ENCODE measurements around the gene PRKG1.
A peak's percentile ranks its signal among the peaks of the same experiment; 100 is the strongest.

PRKG1 gene

DNA sequence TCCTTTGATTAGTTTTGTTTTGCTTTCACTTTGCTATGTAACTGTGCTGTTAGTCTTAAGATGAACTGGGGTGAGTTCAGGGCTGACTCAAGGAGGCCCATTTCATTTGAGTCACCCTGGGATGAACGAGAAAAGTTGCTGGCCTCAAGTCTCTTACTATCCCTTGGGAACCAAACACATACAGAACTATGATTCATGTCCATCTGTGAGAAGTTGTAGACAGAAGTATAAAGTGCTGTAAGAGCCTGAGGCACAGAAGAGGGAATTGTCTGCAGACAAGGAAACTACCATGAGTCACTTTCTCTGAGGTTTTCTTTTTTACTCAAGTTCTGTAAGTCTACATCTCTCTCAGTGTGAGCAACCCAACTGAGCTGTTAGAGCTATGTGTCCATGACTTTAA lies 805.0 kb downstream of the PRKG1 start:
- H3K4me3 ChIP-seq (ENCODE audit: low read depth, low read length), result no peak overlapping the region
- peak; percentile 77 for DNase-seq (ENCODE audit: low read depth)
- no peak for TF ChIP-seq CTCF (IDR thresholded peaks at IDR 0.05; ENCODE audit: insufficient read depth, low read depth, low read length, missing control alignments)

DNA sequence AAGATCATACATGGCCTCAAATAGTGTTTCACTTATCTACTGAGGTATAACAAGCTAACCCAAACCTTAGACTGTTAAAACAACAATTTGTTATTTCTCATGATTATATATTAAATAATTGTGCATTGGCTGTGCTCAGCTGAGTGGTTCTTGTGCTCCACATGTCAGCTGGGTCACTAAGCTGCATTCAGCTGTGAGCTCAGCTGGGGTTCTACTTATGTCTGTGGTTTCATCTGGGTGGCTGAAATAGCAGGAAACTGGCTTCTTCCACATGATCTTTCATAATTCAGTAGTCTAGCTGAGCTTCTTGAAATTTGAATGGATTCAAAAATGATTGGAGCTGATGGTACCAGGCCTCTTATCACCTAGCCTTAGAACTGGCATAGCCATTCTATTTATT lies 806.9 kb downstream of the PRKG1 start:
- no peak overlapping the region for H3K4me3 ChIP-seq (ENCODE audit: low read depth, low read length)
- TF ChIP-seq CTCF (IDR thresholded peaks at IDR 0.05; ENCODE audit: insufficient read depth, low read depth, low read length, missing control alignments), result no peak
- no peak for DNase-seq (ENCODE audit: low read depth)

DNA sequence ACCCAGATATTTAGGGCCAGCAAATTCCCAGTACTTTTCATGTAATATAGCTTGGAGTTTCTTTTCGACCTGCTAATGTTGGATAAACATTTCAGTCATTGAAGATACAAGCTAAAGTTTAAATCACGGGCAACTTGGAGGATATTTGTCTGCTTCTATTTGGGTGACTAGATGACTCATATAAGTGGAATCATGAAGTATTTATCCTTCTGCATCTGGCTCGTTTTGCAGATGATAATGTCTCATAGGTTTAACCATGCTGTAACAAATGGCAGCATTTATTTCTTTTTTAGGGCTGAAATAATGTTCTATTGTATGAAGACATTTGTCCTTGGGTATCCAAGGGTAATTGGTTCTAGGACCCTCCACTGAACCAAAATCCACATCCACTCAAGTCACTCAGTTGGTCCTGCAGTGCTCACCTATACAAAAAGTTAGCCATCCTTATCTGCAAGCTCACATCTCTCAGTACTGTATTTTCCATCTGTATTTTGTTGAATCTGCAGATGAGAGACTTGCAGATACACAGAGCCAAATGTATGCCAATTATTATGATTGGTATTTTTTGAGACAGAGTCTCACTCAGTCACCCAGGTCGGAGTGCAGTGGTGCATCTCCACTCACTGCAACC lies 812.3 kb downstream of the PRKG1 start:
- no peak for DNase-seq (ENCODE audit: low read depth)
- no peak overlapping the region for H3K4me3 ChIP-seq (ENCODE audit: low read depth, low read length)
- no peak for TF ChIP-seq CTCF (IDR thresholded peaks at IDR 0.05; ENCODE audit: insufficient read depth, low read depth, low read length, missing control alignments)

GRCh38 chr10:51888263-51888662 lies 814.0 kb downstream of the PRKG1 start:
- TF ChIP-seq CTCF (IDR thresholded peaks at IDR 0.05; ENCODE audit: insufficient read depth, low read depth, low read length, missing control alignments), result no peak
- no peak overlapping the region for H3K4me3 ChIP-seq (ENCODE audit: low read depth, low read length)
- no peak for DNase-seq (ENCODE audit: low read depth)

DNA sequence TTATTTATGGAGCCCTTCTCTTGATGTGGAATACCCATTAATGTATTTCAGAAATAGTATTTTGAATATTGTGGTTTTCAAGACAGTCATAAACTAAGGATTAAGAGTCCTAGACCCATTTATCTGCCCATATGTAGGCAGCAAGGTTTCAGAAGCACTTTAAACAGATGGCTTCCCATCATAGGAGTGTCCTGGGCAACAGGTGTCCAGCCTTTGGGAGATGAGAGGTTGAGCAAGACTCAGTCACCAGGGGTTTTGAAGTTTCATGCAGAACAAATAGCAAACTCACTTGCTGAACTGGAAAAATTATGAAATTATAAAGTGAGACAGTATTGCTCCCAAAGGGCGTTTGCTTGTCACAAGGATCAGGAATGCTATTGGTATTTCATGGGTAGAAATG lies 818.0 kb downstream of the PRKG1 start:
- no peak overlapping the region for H3K4me3 ChIP-seq (ENCODE audit: low read depth, low read length)
- no peak for TF ChIP-seq CTCF (IDR thresholded peaks at IDR 0.05; ENCODE audit: insufficient read depth, low read depth, low read length, missing control alignments)
- DNase-seq (ENCODE audit: low read depth), result no peak

DNA sequence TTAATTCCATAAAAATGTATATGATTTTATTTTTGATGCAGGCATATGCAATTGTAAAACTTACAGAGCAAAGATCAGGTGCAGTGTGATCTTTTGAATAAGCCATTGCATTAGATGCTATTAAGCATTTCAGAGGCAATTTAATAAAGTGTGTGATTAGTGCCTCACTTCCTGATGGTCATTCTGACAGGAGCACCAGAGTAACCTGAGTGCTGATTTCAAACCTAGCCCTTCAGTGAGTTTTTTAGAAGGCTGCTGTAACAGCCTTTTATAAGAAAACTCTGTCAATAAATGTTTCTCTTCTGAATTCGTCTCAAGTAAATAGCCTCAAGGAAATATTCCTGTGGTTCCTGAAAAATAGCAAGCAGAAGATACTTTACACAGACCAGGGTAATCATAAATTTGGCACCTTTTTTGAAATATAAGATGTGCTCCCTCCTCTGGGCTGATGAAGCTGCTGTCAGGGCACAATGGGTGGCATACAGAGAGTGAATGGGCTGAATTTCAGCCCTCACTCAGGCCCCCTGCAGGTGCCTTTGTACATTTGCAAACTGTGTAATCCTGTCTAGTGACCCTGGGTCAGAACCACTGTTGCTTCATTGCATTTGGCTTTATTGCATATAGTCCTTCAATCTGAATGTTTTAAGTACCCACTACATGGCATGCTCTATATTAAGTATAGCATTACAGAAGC lies 818.8 kb downstream of the PRKG1 start:
- TF ChIP-seq CTCF (IDR thresholded peaks at IDR 0.05; ENCODE audit: insufficient read depth, low read depth, low read length, missing control alignments), result peak; percentile 45
- no peak overlapping the region for H3K4me3 ChIP-seq (ENCODE audit: low read depth, low read length)
- DNase-seq (ENCODE audit: low read depth), result peak; percentile 31
